Right lobe of liver (tissue), 4 donors: ENCODE measurements around the gene SLC2A14.

Experiments used
- CTCF ChIP-seq, 4 donors: fragments of 200-600 bp in 3 of 4; fragments of 450-650 bp in 1 of 4; IDR thresholded peaks; one replicate each; pipeline versions ENCODE4 v1.5.1 to v1.8.0; 2016 to 2022; ENCODE audit warnings: antibody characterized with exemption in 4 of 4, mild to moderate bottlenecking in 2 of 4
- POLR2A ChIP-seq: fragments of 450-650 bp; IDR thresholded peaks from one replicate; pipeline ENCODE4 v1.6.1; 2017; ENCODE audit warnings: antibody characterized with exemption, mild to moderate bottlenecking
- donor health status: DM: no; HTN: no; CAD: no.
- donor health status: DM: no; HTN: no; CAD: no.
- donor health status: DM: no; HTN: yes; CAD: no.

- TF ChIP-seq CTCF (IDR thresholded peaks at IDR 0.05), result no peak
- TF ChIP-seq POLR2A, result no peak
Observed at GRCh38 chr12:7856516-7856915, 16.2 kb downstream of the SLC2A14 start.
